CD4-positive, alpha-beta T cell treated with Interleukin-15 for 4 hours (primary cell): ENCODE data around the gene FMN1.

Experiments
- DNase-seq: peaks from one replicate; pipeline ENCODE4 v3.0.0-alpha.2; 2020; ENCODE audit warnings: low spot score

FMN1 gene

GRCh38 chr15:32919749-32920414 lies 274.6 kb downstream of the FMN1 start:
- no peak for DNase-seq

DNA sequence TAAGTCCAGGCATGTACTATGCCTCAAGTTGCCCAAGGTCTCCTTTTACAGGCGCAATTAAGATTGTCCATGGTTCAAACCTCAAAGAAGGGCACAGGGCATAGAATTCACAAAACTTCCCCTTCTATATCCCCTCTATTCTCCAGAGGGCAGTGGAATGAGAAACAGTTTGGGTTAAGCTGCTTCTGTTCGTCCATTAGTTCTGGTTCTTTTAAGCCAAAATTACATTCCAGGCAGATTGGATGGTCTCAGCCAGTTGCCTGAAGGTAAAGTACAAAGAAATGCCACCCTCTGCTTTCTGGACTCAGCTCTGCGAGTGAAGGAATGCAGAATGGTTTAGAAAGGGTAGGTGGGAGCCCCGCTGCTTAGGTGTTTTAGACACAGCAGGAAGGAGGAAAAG lies 276.0 kb downstream of the FMN1 start:
- DNase-seq = no peak

GRCh38 chr15:32910839-32911238 lies 283.7 kb downstream of the FMN1 start:
- DNase-seq = no peak

DNA sequence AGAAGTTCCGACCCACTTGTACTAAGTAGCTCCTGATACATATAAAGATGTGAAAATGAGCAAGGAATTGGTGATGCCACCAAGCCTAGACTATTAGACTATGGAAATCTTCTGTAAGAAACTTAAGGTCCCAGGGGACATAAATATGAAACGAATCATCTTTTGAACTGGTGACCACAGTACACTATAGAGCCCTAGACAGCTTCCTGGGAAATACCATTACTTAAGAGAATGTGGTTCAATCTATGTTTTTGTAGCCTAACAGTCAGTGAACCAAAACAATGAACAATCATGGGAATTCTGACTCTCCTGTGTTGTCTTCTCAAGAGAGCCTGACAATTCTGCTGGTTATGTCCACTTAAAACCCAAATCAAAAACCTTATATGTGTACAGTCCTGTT lies 285.1 kb downstream of the FMN1 start:
- DNase-seq = no peak

DNA sequence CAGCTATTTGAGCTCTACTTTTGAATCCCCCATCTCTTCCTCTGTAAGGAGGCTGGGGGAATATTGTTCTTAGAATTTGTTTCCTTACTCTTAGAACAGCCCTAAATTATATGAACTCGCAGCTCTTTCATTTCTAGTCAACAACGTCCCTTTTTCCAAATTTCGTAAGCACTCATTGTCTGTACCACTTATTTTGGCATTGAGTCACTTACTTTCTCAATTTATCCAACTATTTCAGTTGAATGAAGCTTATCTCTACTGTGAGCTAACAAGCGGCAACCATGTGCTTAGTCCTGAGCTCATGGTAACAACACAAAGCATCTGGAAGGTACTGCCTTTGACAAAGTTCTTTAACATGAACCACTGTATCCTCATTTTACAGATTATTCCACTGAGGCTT lies 285.6 kb downstream of the FMN1 start:
- DNase-seq = no peak

- no peak for DNase-seq
These were observed 286.2 kb downstream of the FMN1 start for GRCh38 chr15:32908135-32908801.

- no peak for DNase-seq
These were observed 289.0 kb downstream of the FMN1 start for GRCh38 chr15:32905481-32905880.

DNA sequence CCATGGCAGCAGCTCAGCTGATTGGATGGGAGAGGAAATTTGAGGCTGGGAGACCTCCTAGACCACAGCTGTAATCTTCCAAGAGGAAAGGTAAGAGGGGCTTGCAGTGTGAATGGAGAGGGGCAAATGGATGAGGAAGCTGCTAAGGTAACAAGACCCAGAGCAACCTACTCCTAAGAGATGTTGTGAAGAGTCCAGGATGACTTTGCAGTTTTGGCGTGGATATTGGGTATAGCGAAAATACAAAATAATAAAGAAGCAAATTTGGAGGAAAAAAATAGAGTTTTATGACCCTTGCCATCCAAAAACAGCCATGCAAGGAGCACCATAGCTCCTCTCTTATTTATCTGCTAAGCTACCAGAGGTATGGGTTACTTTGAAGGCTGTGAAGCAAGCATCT lies 290.1 kb downstream of the FMN1 start:
- no peak for DNase-seq

GRCh38 chr15:32903591-32904290 lies 290.8 kb downstream of the FMN1 start:
- no peak for DNase-seq

DNA sequence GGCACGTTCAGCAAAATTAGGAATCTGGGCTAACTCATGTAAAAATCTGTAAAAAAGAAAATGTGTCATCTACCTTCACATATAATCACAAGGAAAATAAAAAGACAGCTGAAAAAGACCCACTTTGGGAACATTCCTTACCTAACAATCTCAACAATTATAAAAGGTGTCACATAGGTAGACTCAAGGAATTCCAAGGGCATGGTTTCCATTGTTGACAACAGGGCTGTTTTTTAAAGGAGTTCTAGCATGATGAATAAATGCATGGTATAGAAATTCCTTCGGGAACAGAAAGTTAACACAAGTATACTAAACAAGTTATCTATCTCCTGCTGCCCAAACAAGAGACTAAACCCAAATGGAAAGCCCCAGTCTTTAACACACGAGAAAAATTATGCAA lies 292.5 kb downstream of the FMN1 start:
- no peak for DNase-seq

- DNase-seq = no peak
These were observed 293.3 kb downstream of the FMN1 start for GRCh38 chr15:32901192-32901591.

DNA sequence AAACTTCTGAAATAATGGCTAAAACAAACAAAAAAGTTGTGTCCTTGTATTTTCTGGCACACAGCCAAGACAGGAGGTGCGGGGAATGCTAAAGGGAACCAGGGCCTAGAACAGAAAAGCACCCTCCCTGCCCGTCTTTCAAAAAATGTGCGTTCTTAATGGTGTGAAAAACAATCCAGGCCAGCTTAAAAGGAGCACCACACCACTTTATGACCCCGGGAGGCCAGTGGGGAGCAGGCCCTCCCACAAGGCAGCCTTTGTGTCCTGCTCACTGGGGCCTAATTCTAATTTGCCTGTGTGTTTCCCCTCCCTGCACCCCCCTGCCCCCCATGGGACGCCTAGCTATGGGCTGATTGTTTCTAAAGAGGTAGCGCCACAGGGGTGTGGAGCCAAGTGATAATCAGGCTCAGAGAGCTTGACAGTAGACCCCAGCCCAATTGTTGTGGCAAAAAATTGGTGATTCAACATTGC lies 295.4 kb downstream of the FMN1 start:
- DNase-seq = no peak

DNA sequence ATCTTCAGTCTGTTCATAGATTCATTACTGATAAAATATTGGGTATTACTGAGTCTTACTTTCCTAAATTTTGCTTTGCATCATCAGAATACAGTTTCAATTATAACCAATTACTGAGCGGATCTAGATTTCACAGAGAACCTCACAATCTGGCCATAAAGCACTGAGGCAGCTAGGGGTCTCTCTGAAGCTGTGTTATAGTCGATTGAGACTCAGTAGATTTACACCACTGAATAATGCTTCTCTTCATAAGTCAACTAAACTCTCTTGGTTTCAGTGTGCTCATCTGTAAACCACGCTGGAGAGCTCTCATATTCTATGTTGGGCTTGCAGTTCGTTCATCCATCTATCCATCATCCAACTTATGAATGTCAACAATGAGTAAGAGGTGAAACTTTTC lies 296.1 kb downstream of the FMN1 start:
- DNase-seq = no peak

DNA sequence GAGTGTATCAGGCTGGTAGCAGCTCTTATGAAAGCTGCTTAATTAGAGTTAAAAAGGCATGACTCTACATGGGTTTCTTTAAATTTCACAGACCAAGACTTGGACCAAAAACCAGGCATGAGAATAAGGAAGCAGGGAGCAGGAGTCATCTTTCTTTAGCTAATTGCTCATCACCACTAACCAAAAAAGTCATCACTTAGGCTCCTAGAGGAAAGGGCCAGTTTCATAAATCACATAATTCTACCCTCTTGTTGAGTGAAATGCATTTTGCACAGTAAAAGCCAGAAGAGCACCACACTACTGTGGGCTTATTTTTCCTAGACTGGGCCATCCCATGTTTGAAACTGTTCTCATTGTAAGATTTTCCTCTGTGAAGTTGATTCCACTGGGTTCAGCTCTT lies 301.1 kb downstream of the FMN1 start:
- no peak for DNase-seq

DNA sequence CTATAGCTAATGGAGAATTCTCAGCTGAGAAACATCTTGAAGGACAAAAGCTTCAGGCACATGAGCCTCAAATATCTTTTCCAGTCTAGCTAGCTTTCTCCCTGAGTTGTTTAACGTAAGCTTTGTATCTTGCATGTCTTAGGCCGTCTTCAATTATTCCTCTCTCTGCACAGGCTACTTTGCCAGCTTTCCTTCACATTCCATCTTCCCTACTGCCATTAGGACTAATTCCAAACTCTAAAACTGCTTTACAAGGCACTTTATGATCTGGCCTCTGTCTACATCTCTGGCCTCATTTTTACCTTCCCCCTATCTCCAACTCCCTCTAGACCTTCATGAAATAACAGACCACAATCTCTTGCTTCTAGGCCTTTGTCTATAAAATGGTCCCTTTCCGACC lies 305.3 kb downstream of the FMN1 start:
- no peak for DNase-seq

DNA sequence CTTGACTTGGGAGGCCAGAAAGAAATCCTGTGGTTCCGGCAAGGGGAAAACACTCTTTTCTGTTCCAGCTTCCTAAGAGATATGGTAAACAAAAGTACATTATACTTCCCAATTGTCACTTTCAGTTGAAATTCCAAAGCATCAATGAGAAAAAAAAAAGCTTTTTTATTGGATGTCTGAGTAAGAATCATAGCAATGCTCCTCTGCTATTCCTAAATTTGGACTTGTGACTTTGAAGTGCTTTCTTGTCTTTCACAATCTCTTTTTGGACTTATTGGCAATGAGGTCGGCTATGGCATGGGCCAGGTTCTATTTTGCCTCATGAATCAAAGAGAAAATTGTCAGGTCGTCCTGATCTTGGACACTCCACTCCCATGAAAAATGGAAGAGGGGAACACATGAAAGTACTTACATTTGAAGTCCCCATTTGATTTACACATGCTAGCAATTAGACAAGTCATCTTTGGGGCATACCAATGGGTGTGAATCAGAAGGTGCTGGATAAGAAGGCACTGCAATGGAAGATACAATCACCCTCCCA lies 306.2 kb downstream of the FMN1 start:
- no peak for DNase-seq

DNA sequence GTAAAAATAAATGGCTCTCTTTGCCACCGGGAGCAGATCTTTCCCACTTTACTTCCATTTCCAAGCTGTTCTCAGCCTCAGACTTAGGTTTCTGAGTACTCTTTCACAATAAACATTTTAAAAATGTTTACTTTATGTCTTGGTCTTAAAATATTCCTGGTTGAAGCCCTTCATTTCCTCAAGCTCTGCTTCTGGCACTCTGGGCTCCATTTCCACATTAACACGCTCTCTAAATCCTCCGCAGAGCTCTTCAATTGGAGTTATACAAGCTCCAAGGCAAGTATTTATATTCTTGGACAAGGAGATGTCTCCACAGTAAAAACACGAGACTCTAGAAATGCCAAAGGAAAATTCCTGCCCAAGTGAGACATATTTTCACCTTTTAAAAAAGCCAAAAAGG lies 307.4 kb downstream of the FMN1 start:
- no peak for DNase-seq

GRCh38 chr15:32886459-32886858 lies 308.1 kb downstream of the FMN1 start:
- no peak for DNase-seq

GRCh38 chr15:32885713-32886112 lies 308.8 kb downstream of the FMN1 start:
- no peak for DNase-seq

GRCh38 chr15:32884146-32884545 lies 310.4 kb downstream of the FMN1 start:
- DNase-seq = no peak

DNA sequence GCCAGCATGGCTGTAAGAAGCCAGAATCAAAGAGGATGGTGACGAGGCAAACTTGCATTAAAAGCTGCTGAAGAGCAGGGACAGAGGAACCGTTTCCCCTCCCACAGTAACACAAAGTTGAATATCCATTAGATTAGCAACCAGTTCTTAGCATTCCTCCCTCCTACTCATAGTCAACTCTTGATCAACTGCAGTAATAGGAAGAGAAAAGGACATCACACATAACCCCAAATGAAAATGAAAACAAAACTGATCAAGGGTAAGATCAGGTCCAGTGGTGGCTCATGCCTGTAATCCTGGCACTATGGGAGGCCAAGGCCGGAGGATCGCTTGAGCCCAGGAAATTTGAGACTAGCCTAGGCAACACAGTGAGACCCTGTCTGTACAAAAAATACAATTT lies 311.6 kb downstream of the FMN1 start:
- DNase-seq = no peak

DNA sequence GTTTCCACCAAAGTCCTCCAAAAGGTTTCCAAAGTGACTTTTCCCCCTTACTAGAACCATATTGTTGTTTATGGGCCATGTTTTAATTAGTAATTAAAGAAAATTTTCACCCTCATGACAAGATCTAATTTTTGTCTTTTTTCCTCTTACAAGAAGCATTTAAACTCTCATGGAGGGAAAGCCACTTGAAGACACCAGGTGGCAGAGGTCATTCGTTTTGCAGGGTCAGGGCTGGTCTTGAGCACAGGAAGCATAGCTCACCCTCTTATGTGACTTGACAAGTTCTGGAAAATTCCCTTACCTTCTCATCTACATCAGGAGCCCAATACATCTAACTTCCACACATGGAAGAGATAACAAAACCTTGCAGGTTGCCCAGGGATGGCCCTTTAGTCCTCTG lies 313.0 kb downstream of the FMN1 start:
- DNase-seq = no peak

DNA sequence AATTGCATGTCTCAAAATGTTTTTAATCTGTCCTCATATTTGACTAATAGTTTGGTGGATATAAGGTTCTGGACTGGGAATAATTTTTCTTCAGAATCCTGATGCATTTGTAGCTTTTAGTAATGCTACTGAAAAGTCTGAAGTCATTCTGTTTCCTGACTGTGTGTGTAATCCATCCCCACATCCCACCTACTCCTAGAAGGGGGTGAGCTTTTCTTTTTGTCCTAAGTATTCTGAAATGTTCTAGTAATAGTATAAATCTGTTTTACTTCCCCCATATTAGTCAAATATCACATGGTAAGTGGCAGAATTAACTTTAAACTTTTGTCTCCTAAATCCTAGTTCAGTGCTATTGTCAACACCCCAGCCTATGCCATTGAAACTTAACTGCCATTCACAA lies 313.9 kb downstream of the FMN1 start:
- DNase-seq = no peak
